Measurements from ENCODE around the gene FXR2.
"Not testable (repeated sequence)": the region's sequence is repeated elsewhere in the genome, so short reads cannot be mapped to it uniquely, and the experiment has no call there.

FXR2 gene

DNA sequence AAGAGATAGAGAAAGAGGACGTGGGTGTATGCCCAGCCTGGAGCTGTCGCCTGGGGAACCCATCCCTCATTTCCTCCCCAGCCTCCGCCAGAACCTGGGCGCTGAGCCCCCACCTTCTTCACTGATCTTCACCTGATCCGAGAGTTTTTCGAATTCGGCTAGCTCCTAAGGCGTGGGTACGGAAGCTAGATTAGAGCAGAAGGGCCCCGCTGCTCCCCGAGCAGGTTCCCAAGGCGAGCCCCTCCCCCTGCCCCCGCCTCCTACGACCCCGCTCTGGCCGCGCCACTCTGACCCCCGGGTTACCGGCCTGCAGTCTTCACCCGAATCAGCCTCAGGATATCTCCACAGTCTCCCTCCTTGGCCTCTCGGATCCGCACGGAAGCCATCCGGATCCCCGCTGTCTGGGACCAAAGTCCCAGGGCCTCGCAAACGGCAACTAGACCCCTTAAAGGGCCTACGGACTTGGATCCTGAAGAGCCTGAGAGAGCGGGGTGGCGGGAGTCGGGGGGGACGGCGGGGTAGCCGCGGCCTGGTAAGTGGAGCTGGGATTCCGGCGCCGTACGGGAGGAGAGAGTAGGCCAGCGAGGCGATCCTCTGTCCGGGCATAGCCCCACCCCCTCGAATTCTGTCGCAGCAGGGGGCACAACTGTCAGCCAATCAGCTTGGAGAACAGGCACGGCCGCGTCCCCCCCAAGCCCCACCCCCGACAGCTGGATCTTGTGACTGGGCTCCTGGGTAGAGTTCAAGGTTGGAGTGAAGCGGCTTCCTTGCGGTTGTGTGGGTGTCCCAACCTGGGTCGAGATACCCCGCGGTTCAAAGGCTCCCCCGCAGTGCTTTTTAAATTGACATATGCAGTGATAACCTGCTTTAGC, 12.8 kb upstream of the FXR2 start, which contains the start of gene SAT2:
TSS of gene SAT2 (minus strand) at position 572 of the 872 bp plus-strand sequence. CDS start at position 386, 186 bp downstream.
- peak; percentile 87 for DNase-seq (ENCODE audit: low spot score)

DNA sequence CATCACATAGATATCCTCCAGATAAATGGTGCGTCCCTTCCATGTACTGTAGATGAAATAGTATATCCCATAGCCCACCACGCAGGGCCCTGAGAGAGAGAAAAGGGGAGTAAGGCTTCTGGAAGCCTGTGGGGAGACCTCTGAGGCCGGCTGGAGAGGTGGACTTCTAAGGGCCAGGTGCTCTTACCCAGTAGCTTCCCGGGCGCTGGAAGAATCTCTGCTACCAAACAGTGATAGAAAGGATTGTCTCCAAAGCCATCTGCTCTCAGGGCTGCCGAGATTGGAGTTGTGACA, 12.2 kb upstream of the FXR2 start:
- DNase-seq (ENCODE audit: low spot score): no peak

DNA sequence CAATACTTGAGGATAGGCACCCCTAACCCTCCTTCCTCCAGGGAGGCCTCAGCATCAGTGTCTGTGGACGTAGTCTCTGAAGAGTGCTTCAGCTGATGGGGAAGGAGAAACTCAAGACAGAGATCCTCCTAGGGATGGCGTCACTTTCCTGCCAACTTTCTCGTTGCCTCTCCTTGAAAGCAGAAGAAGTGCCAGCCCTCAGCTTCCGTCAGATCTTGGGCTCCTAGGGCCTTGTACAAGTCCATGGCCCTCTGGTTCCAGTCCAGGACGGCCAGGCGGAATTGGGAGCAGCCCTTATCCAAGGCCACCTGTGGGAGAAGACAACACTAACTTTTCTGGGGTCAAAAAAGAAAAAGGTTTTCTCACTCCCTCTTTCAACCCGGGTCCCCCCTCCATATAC, 11.6 kb upstream of the FXR2 start:
- DNase-seq (ENCODE audit: low spot score): no peak

DNA sequence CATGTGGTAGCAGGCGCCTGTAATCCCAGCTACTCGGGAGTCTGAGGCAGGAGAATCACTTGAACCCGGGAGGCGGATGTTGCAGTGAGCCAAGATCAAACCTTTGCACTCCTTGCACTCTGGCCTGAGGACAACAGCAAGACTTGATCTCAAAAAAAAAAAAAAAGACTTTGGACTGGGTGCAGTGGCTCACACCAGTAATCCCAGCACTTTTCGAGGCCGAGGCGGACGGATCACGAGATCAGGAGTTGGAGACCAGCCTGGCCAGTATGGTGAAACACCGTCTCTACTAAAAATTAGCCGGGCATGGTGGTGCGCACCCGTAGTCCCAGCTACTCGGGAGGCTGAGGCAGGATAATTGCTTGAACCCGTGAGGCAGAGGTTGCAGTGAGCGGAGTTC, 11.1 kb upstream of the FXR2 start:
- not testable (repeated sequence) for DNase-seq (ENCODE audit: low spot score)

DNA sequence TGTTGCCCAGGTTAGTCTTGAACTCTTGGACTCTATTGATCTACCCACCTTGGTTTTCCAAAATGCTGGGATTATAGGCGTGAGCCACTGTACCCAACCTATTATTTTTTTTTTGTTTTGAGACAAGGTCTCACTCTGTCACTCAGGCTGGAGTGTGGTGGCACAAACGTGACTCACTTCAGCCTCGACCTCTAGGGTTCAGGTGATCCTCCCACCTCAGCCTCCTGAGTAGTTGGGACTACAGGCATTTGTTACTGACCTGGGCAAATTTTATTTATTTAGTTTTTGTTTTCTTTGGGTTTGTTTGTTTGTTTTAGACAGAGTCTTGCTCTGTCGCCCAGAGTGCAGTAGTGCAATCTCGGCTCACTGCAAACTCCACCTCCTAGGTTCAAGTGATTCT, 9.0 kb upstream of the FXR2 start:
- no peak for DNase-seq (ENCODE audit: low spot score)

DNA sequence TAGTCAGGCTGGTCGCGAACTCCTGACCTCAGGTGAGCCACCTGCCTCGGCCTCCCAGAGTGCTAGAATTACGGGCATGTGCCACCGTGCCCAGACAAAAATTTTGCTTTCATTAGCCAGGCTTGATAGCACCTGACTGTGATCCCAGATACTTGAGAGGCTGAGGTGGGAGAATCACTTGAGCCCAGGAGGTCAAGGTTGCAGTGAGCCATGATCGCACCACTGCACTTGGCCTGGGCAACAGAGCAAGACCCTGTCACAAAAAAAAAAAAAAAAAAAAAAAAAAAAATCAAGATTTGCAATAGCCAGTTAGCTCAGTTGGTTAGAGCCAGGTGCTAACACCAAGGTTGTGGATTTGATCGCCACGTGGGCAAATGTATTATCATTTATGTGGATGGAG, 6.1 kb upstream of the FXR2 start:
- no peak for DNase-seq (ENCODE audit: low spot score)

DNA sequence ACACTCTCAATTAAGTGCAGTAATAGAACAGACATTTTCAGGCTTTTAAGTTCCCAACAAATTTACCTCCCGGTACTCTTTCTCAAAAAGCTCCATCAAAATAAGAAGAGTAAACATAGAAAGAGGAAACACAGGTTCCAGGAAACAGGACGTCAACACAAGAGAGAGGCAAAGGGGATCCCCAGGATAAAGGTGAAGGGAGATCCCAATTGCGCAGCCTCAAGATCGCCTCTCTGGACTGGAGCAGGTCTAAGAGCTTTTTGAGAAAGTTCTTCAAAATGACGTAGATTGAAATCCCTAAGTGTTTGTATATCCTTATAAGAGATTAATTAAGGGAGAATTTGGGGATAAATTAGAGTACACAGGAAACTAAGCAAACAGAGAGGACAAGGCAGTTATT, 3.9 kb upstream of the FXR2 start:
- DNase-seq (ENCODE audit: low spot score): no peak

DNA sequence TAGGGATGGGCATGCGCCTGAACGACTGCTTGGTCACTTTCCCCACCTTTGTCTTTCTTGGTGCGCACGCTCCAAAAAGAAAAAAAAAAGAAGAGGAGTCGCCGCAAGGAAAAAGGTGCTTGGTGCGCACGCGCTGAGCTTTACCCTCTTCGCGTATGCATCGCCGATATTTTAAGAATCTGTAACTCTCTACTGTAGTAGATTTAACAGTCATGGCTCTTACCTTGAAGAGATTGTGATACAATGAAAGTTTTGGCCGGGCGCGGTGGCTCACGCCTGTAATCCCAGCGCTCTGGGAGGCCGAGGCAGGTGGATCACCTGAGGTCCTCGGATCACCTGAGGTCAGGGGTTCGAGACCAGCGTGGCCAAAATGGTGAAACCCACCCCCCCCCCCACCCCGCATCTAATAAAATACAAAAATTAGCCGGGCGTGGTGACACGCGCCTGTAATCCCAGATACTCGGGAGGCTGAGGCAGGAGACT, 609 bp upstream of the FXR2 start:
- no peak for DNase-seq (ENCODE audit: low spot score)

DNA sequence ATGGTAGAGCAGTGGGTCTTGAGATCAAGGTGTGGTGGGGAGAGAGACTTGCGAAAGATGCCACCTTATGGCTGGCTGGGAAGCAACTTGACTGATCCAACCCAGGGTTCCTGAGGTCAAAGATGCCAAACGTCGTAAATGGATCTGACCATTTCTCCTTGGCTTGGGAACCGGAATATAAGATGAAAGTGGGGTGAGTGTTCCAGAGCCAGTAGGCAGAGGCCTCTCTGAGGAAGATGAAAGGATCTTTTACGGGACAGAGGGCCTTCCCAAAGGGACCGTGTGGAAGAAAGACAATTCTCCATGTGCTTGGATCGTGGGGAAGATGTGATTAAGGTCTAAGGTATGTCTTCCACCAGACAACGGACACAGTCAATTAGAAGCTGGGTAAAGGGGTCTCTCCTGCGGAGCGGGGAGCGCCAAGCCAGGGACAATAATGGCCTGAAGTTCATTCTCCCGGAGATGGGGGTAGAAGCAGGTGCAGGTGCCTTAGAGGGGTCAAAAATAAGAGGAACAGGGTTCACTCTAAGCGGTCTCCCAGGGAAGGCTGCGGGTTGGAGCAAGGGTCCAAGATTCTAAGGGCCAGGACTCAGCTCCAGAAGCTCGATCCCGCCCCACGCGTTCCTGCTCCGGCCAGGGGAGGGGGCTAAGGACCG, 800 bp downstream of the FXR2 start:
- no peak for DNase-seq (ENCODE audit: low spot score)

DNA sequence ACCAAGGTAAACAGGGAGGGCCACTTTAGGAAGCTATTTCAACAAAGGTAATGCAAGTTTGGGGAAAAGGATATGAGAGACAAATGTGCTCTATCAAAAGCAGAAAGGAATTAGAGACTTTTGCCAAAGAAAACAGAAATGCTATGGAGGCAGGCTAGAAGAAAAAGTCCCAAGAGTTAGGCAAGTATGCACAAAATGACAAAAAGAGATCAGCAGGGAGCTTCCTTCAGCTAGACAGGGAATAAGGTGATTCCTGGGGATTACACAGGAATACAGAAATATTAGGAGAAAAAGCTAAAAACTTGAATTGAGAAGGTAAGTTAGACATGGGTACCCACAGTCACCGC, 2.4 kb downstream of the FXR2 start:
- DNase-seq (ENCODE audit: low spot score): no peak

DNA sequence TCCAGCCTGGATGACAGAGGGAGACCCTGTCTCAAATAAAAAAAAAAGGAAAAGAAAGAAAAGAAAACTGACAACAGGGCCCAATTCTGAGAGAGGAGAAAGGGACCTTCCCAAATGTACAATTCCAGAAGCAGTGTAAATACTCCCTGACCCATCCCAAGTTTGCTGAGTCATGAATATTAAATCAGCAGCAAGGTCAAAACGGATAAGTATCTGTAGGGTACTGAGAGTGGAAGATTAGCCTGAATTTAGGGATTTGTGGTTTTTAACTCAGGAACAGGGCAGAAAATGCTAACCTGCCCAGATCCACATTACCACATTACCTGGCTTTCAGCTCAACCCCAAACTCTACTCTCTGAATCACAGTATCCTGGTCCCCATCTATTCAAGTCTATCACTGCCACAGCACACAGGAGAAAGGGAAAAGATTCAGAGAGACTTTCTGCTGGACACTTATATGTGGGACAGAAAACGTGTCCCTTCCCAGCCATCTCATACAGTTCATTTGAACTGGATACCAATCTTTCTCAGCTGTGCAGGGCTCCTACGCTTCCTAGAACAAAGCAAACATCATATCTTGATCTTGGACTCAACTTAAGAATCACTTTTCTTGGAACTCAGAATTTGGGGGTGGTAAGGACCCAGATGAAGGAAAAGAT, 2.9 kb downstream of the FXR2 start:
- no peak for DNase-seq (ENCODE audit: low spot score)

DNA sequence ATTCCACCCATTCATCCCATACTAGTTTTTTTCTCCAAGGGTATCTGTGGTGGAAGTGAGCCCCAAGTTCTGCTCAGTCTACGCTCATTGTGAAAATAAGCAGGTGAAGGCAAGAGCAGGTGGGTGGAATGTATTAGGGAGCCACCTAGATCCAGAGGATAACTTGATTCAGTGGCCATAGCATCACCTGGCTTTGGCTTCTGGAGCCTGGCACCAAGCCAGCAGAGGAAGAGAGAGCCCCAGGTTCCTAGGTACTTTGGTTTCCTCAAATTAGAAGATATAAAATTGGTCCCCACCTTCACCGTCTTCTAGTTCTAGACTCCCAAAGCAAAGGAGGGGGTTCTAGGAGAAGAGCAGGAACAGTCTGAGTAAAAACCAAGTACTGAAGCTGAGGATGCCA, 4.1 kb downstream of the FXR2 start:
- DNase-seq (ENCODE audit: low spot score): no peak

DNA sequence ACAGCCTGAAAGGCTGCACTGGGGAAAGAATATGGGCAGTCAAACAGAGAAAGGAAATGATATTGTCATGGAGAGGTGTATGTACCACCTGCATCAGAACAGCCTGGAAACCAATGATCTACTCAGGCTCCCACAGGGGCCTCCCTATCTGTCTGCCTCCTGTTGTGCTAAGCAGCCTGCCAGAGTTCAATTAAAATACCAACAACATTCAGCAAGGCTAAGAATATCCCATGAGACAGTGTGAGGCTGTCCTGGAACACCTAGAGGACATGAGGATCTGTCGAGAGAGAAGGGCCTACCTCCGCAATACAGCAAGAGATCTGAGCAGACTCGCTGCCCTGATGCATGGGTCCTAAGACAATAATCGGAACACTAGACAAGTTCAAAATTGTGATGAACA, 8.4 kb downstream of the FXR2 start:
- no peak for DNase-seq (ENCODE audit: low spot score)

DNA sequence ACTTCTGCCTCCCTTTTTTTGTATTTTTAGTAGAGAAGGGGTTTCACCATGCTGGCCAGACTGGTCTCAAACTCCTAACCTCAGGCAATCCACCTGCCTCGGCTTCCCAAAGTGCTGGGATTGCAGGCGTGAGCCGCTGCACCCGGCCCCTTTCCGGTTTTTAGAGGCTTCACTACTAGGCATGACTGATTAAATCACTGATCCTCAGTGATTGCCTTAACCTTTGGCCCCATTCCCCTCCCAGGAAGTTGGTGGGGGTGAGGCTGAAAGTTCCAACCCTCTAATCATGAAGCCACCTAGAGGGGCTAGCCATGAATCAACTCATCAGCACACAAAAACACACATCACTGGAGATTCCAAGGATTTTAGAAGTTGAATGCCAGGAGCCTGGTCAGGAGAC, 17.1 kb downstream of the FXR2 start:
- not testable (repeated sequence) for DNase-seq (ENCODE audit: low spot score)

DNA sequence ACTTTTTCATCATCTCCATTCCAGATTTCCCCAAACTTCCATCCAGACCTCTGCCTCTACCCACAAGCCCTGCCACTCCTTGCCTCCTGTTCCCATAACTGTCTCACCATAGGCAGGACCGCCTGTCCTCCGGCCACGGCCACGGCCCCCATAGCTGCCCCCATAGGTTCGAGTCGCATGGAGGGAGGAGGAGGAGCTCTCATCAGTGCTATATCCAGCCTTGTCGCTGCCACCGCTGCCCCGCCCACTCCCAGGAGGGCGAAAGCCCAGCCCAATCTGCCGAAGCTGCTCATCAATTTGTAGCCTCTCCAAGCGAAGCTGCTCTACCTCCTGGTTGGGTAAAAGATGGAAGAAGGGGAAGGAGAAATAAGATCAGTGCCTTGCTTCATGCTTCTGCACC, 21.4 kb downstream of the FXR2 start:
- DNase-seq (ENCODE audit: low spot score): no peak

DNA sequence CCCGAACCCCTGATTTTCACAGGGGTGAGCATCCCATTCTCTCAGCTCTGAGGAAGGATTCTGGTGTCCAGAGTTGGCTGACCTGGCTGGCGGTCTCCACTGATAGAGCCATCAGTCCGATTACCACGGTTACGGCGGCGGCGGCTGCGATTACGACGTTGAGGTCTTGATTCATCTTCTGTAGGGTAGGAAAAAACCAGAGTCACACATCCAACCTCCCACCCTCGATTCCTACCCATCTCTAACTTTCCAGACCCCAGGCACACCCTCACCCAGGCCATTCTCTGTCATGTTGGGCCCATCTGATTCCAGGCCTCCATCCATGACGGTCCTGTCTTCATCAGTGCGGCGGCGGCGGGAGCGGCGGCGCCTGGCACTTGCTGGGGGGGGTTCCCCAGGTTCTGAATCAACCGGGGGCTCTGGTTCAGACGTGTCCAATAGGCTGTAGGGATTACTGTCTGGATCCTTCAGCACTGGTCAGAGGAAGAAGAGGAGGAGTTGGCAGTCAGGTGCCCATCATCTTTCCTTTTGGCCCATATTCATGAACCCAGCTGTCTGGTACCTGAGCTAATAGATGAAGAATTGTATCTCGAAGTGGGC, 22.2 kb downstream of the FXR2 start:
- no peak for DNase-seq (ENCODE audit: low spot score)

DNA sequence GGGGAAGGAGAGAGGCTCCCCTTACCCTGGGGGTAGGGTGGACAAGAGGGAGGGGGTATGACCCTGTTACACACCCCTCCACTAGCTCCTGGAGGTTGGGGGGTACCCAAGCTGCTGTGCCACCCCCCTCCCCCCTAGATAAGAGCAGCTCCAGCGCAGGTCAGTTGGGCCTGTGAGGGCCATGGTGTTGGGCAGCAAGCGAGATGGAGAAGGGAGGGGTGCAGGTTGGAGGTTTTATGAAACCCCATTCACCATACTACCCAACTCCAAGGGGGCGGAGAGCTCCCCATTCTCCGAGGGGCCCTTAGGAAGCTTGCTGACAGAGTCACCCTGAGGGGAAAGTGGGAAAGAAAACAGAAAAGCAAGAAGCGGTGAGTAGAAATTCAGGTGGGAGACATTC, 23.1 kb downstream of the FXR2 start:
- DNase-seq (ENCODE audit: low spot score): no peak

DNA sequence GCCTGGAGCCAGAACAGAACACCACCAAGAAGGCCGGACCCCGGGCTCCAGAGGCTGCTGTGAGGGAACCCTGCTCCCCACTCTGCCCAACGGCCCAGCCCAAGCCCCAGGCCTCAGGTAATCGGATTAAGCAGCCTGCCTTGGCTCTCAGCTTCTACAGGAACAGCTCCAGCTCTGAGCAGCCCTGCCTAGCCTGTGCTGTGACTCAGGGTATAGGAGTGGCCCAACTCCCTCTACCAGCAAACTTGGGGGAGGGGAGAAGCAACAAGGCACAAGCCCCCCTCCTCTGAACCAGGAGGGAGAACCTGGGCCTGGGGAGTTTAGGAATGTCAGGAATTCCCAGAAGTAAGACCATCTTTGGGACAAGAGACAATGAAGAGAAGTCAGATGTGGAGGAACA, 24.0 kb downstream of the FXR2 start:
- no peak for DNase-seq (ENCODE audit: low spot score)

DNA sequence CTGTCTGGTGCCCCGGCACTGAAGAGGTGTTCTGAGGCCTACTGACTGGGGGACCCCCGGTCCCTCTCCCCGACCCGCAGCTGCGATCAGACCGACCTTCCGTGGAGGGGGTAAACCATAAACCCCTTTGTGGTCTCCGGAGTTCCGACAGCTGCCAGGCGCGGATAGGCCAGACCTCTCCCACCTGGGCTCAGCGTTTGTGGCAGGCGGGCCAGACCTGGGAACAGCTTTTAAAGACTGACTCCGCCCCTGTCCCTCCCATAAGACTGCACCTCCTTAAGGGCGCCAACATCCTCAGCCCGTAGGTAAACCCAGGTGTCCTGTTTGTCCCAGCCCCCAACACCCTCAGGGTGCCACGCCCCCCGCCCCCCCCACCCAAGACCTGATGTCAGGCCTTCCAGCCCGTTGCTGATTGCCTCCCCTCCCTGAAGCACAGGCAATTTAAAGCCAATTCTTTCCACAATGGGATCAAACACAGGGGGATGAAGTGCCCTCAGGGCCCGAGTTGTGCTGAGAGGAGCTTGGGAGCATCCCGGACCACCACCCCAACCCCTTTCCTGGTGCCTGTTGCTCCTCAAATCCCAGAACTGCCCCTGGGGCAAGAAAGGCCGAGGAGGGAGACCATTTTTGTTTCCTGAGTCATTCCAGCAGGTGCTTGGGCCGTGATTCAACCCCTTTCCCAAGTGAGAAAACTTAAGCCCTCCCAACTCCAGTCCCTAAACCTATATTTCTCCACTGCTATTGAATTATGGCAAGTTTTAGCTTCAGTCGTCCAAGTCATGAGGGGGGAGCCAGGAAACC, 24.6 kb downstream of the FXR2 start, which contains the start of gene SOX15:
TSS of gene SOX15 (minus strand) at position 204 of the 801 bp plus-strand sequence. CDS start 418 bp downstream, outside the sequence.
- no peak for DNase-seq (ENCODE audit: low spot score)

DNA sequence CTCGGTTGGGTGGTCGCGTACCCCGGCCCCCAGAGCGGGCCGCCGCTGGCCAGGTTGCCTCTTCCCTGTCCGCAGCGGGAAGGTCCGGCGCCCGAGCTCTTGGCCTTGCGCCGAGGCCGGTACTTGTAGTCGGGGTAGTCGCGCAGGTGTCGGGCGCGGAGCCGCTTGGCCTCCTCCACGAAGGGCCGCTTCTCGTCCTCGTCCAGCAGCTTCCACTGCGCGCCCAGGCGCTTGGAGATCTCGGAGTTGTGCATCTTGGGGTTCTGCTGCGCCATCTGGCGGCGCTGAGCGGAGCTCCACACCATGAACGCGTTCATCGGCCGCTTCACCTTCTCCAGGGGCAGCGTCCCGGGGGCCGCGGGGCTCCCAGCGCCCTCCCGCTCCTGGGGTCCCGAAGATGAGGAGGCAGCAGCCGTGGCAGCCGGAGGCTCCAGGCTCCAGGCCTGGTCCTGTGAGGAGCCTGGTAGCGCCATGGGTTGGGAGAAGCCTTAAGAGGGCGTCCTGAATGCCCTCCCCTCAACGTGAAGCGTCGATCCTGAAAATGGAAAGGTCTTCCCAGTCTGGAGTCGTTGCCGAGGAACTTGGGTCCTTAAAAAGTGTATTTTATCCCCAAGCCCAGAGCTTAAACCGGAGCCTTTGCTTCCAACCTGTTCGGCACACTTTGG, 25.4 kb downstream of the FXR2 start:
- DNase-seq (ENCODE audit: low spot score): peak; percentile 71

DNA sequence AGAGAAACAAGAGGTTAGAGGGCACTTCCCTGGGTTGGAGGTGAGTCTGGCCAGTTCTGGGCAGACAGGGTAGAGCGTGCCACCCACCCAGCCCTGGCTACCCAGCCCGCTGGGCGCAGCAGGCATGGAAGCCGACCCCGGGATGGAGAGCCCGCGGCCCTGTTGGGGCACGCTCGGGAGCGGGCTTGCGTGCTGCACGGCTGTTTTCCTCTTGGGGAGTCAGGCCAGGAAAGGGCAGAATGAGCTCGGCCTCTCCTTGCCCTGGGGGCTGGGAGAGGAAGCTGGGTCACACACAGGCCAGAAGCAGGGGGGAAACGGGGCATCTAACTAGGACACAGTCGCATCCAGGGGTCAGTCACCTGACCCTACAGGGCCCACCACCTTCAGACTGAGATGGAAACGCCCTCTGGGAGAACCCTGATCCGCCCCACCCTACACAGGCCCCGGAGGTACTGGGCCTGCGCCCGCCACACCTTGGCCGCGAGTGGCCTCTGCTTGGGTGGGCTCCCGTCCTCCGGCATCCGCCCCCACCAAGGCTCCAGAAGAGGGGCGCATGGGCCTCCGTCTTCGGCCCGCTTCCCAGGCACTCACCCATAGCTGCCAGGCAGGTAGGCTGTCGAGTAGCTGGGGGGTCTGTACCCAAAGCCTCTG, 26.0 kb downstream of the FXR2 start:
- DNase-seq (ENCODE audit: low spot score): no peak

Measured in CD4-positive, alpha-beta T cell treated with Interleukin-2 at 100 ng/mL for 4 hours (primary cell).